K562 (cell line): ENCODE measurements around the gene CABP4. TPM values are rescaled to one million over a fixed set of nuclear protein-coding genes. Genes with fewer than 3 reads are reported as not detected.

Experiments used
- CBX5 ChIP-seq: IDR thresholded peaks from 2 replicates; pipeline ENCODE4 v1.6.1; 2014; ENCODE audit warnings: low read depth, borderline replicate concordance
- CTCFL ChIP-seq: IDR thresholded peaks from 2 replicates; pipeline ENCODE4 v1.6.1; 2011; ENCODE audit warnings: borderline replicate concordance, low read depth, mild to moderate bottlenecking, moderate library complexity, low read length; ENCODE audit not compliant: insufficient read depth, poor library complexity, severe bottlenecking
- DPF2 ChIP-seq: fragments of 450-650 bp; IDR thresholded peaks from 2 replicates; pipeline ENCODE4 v1.6.1; 2016
- FOSL1 ChIP-seq: fragments of 200-800 bp; sonication (Bioruptor generic); conservative IDR thresholded peaks from 2 replicates; pipeline ENCODE4 v1.6.1; 2016; ENCODE audit warnings: missing genetic modification characterization, missing compliant biosample characterization
- GABPB1 ChIP-seq: sonication (generic); formaldehyde crosslinking; IDR thresholded peaks from 2 replicates; pipeline ENCODE4 v1.8.0; 2022; ENCODE audit warnings: mild to moderate bottlenecking, missing genetic modification reagents
- GABPB2 ChIP-seq: fragments of 250-450 bp; sonication (Bioruptor Pico); conservative IDR thresholded peaks from 2 replicates; pipeline ENCODE4 v1.5.1; 2021; ENCODE audit warnings: mild to moderate bottlenecking
- HMG20B ChIP-seq: fragments of 250-450 bp; sonication (Bioruptor Pico); IDR thresholded peaks from 2 replicates; pipeline ENCODE4 v1.5.0; 2021; ENCODE audit warnings: mild to moderate bottlenecking
- LARP7 ChIP-seq: fragments of 450-650 bp; IDR thresholded peaks from 2 replicates; pipeline ENCODE4 v1.6.1; 2016
- MAZ ChIP-seq, 2 experiments: fragments of 450-650 bp in 1 of 2; sonication (generic) in 1 of 2; formaldehyde crosslinking; IDR thresholded peaks in 1 of 2; conservative IDR thresholded peaks in 1 of 2; 2 replicates each; pipeline versions ENCODE4 v1.4.0 to v1.5.0; 2020; ENCODE audit warnings: mild to moderate bottlenecking in 1 of 2, missing genetic modification reagents in 1 of 2
- NCOR1 ChIP-seq: fragments of 450-650 bp; IDR thresholded peaks from 2 replicates; pipeline ENCODE4 v1.6.1; 2016; ENCODE audit warnings: mild to moderate bottlenecking, moderate library complexity
- NR4A1 ChIP-seq, 2 experiments: fragments of 250-450 bp in 1 of 2; fragments of 450-650 bp in 1 of 2; sonication (Bioruptor Pico) in 1 of 2; IDR thresholded peaks; 2 replicates each; pipeline versions ENCODE4 v1.4.0 to v1.6.1; 2016 to 2020; ENCODE audit warnings: mild to moderate bottlenecking in 2 of 2, missing compliant biosample characterization in 1 of 2, missing genetic modification characterization in 1 of 2, moderate library complexity in 1 of 2
- RFX1 ChIP-seq: fragments of 450-650 bp; IDR thresholded peaks from 2 replicates; pipeline ENCODE4 v1.6.1; 2016; ENCODE audit warnings: mild to moderate bottlenecking, moderate library complexity
- SLC30A9 ChIP-seq: fragments of 250-450 bp; sonication (Bioruptor Pico); IDR thresholded peaks from 2 replicates; pipeline ENCODE4 v1.8.0; 2022; ENCODE audit warnings: mild to moderate bottlenecking, moderate library complexity
- SPI1 ChIP-seq: IDR thresholded peaks from 2 replicates; pipeline ENCODE4 v1.6.1; 2011; ENCODE audit warnings: low read depth, low read length, control low read depth, borderline replicate concordance
- U2AF1 ChIP-seq: fragments of 200-400 bp; formaldehyde crosslinking; optimal IDR thresholded peaks from 2 replicates; pipeline ENCODE3; 2017; ENCODE audit warnings: mild to moderate bottlenecking, low read depth, low read length, moderate library complexity
- ZBTB1 ChIP-seq: sonication (generic); formaldehyde crosslinking; IDR thresholded peaks from 2 replicates; pipeline ENCODE4 v1.8.1; 2023; ENCODE audit warnings: missing genetic modification reagents, low read depth, mild to moderate bottlenecking, borderline replicate concordance
- ZHX1 ChIP-seq: fragments of 150-350 bp; conservative IDR thresholded peaks from 2 replicates; pipeline ENCODE4 v1.6.1; 2014; ENCODE audit warnings: low read length
- ZNF134 ChIP-seq: fragments of 250-450 bp; sonication (Bioruptor Pico); conservative IDR thresholded peaks from 2 replicates; pipeline ENCODE4 v1.4.0; 2020
- ZNF174 ChIP-seq: fragments of 250-450 bp; sonication (Bioruptor Pico); IDR thresholded peaks from 2 replicates; pipeline ENCODE4 v1.4.0; 2020; ENCODE audit warnings: mild to moderate bottlenecking
- ZZZ3 ChIP-seq: fragments of 450-650 bp; IDR thresholded peaks from 2 replicates; pipeline ENCODE4 v1.6.1; 2016; ENCODE audit warnings: antibody characterized with exemption, mild to moderate bottlenecking, moderate library complexity
- polyA plus RNA-seq, 8 experiments: library from polyadenylated mRNA; depleted of rRNA in 4 of 8; stranded (reverse) in 5 of 8; unstranded in 3 of 8; fragments of >200 nt; fragmentation: Nextera tagmentation in 2 of 8; fragmentation: Illumina TruSeq in 1 of 8; extraction: Ambion mirVana in 2 of 8; extraction: Trizol in 1 of 8; gene quantifications; 2 replicates each; pipeline versions ENCODE4 v1.2.1 to v1.2.3, GENCODE V29; 2011 to 2014; ENCODE audit warnings: inconsistent platforms in 1 of 8, missing spikeins in 1 of 8
- total RNA-seq, 7 experiments: library from RNA; depleted of rRNA in 6 of 7; stranded (reverse); fragments of >200 nt in 6 of 7; fragmentation: Illumina TruSeq in 2 of 7; extraction: Trizol in 2 of 7; gene quantifications; 2 replicates each; pipeline versions ENCODE4 v1.2.1 to v1.2.3, GENCODE V29; 2011 to 2021; ENCODE audit warnings: low replicate concordance in 1 of 7
- TF ChIP-seq, protein P1 (sequence below), 3 experiments: fragments of 200-800 bp in 1 of 3; fragments of 250-450 bp in 1 of 3; fragments of 450-650 bp in 1 of 3; sonication (Bioruptor Pico) in 1 of 3; sonication (Bioruptor generic) in 1 of 3; formaldehyde crosslinking in 1 of 3; IDR thresholded peaks; 2 replicates each; pipeline versions ENCODE4 v1.6.1 to v1.8.0; 2016 to 2022; ENCODE audit warnings: mild to moderate bottlenecking in 2 of 3, missing genetic modification characterization in 2 of 3, missing compliant biosample characterization in 1 of 3, moderate library complexity in 1 of 3

CABP4 gene
- total and polyA plus RNA-seq, 9 of the 15 experiments (the other 6 are each of a cell fraction or from before 2014, with no cell fraction given): 0.11 TPM; not detected in 8

DNA sequence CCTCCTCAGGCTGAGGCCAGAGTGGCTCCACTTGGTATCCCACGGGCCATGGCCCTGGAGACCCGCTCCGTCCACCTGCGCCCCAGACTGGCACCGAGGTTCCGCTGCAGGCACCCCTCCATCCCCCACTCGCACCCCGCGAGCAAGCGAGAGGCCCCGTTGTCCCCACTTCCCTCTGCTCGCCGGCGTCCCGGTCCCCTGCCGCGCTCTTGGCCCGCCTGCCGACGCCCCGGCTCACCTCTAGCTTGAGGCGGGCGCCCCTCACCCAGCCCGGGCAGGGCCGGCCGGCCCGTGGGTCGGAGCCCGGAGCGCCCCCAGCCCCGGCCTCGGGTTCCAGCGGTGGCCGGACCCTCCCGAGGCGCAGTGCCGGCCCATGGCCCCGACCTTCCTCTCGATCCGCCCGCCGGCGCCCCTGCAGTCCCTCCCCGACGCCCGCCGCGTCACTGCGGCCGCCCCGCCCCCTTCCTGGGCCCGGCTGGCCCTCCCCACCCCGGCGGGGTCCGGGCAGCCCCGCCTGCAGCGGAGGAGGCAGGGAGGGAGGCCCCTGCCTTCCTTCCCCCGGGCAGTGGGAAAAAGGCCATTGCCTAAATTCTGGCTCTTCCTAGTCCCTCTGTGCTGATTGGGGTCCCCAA is 49.9 kb downstream of the CABP4 start, which contains the start of gene PITPNM1 (continued):
- TF ChIP-seq ZNF174 (no peak), NCOR1 (no peak), RFX1 (no peak), FOSL1 (no peak), ZHX1 (no peak), U2AF1 (no peak), CBX5 (no peak), ZBTB1 (no peak), ZZZ3 (no peak), GABPB2 (no peak), SLC30A9 (CRISPR knock-in tag) (no peak), GABPB1 (0 out of 2 replicates have a peak, but pooled peaks have one; percentile 27), ZNF134 (CRISPR knock-in tag) (no peak), NR4A1 (CRISPR knock-in tag; IDR thresholded peaks at IDR 0.05) (no peak), NR4A1 (tag; IDR thresholded peaks at IDR 0.05) (no peak), HMG20B (CRISPR knock-in tag) (no peak), DPF2 (no peak), LARP7 (no peak), SPI1 (no peak), CTCFL (no peak), MAZ (CRISPR knock-in tag; conservative IDR thresholded peaks at IDR 0.05 in 1 of 2, IDR thresholded peaks at IDR 0.05 in 1 of 2) (peak; percentile 38 to 61; a peak in 2 of 4 replicates)
- TF ChIP-seq, protein P1, sequence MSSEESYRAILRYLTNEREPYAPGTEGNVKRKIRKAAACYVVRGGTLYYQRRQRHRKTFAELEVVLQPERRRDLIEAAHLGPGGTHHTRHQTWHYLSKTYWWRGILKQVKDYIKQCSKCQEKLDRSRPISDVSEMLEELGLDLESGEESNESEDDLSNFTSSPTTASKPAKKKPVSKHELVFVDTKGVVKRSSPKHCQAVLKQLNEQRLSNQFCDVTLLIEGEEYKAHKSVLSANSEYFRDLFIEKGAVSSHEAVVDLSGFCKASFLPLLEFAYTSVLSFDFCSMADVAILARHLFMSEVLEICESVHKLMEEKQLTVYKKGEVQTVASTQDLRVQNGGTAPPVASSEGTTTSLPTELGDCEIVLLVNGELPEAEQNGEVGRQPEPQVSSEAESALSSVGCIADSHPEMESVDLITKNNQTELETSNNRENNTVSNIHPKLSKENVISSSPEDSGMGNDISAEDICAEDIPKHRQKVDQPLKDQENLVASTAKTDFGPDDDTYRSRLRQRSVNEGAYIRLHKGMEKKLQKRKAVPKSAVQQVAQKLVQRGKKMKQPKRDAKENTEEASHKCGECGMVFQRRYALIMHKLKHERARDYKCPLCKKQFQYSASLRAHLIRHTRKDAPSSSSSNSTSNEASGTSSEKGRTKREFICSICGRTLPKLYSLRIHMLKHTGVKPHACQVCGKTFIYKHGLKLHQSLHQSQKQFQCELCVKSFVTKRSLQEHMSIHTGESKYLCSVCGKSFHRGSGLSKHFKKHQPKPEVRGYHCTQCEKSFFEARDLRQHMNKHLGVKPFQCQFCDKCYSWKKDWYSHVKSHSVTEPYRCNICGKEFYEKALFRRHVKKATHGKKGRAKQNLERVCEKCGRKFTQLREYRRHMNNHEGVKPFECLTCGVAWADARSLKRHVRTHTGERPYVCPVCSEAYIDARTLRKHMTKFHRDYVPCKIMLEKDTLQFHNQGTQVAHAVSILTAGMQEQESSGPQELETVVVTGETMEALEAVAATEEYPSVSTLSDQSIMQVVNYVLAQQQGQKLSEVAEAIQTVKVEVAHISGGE (CRISPR knock-in tag; IDR thresholded peaks at IDR 0.05): peak in 1 of 3 experiments; percentile 72; a peak in 2 of 6 replicates
